CD4-positive, alpha-beta T cell treated with Interleukin-10 for 1 hour (primary cell): ENCODE data around the gene KRT74.
A peak's percentile ranks its signal among the peaks of the same experiment; 100 is the strongest.

Experiments
- DNase-seq: peaks from one replicate; pipeline ENCODE4 v3.0.0-alpha.2; 2020

KRT74 gene

DNA sequence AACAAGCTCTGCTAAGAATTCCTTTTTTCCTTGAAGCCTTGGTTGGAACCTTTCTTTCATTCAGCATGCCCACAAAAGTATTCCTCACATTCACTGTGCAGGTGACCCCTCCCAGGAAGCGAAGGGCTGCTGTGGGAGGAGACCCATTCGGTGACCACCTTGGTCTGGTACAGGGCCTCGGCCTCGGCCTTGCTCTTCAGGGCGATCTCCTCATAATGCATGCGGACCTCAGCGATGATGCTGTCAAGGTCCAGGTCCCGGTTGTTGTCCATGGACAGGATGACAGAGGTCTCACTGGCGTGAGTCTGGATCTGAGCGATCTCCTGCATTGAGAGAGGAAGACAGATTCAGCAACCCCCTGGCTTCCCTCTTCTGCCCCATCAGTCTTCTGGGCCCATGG is 3.1 kb downstream of the KRT74 start:
- DNase-seq = no peak

- DNase-seq = no peak
Measured at GRCh38 chr12:52568111-52568510, 5.5 kb downstream of the KRT74 start.

- DNase-seq = peak; percentile 76
Measured at GRCh38 chr12:52566847-52567291, 6.8 kb downstream of the KRT74 start.

DNA sequence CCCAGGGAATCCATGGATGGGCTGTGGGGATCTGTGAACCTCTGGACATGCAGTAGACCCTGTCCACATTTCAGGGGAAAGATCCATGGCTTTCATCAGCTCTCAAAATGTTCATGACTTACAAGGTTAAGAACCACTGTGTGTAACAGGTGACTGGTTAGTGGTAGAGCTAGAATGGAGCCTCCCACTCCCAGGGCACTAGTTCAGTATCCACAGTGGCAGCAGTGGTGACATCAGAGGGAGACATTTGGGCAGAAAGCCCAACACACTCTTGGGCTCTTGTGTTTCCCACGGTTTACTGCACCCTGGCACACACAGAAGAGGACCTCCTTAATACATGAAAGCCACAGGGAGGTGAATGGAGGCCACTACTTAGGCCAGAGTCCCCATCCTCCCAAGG is 9.1 kb downstream of the KRT74 start:
- no peak for DNase-seq

DNA sequence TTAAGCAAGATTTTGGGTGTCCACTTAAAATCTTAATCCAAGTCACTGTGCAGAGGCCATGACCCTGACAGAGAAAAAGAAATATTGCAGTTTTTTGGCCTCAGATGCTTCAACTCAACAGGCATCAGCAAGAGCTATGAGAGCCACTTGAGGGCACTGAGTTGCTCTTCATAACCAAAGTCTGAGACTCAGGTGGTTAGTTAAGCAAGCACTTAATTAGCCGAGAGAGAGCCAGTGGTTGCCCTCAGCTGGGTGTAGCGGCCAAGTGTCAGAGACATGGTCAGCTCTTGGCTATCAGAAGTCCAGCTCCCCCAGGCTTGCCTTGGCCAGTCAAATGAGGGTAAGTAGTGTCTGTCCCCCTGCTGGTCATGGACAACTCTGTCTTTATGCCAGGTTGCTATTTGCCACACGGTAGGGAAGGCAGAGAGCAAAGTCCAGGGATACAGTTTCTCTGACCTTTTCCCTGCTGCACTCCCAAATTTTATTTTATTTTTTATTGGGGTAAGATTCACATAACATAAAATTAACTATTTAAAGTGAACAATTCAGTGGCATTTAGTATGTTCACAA is 11.7 kb downstream of the KRT74 start:
- no peak for DNase-seq

DNA sequence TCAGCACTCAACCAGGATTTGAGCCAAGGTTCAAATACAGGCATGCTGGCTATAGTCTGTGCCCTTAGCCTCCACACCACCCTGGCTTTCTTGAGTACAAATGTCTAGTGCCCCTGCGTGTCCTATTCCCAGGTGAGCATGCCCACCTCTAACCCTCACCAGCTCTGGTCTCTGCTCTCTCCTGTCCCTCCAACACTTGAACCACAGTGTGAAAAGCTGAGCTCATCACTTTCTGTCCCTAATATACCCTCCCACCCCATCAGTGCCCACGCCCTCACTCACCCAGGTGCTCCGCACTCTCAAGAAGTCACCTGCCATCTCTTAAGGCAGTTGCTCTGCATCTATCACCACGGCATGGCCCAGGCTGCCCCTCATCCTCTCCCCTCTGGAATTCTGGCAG is 13.7 kb downstream of the KRT74 start:
- no peak for DNase-seq

DNA sequence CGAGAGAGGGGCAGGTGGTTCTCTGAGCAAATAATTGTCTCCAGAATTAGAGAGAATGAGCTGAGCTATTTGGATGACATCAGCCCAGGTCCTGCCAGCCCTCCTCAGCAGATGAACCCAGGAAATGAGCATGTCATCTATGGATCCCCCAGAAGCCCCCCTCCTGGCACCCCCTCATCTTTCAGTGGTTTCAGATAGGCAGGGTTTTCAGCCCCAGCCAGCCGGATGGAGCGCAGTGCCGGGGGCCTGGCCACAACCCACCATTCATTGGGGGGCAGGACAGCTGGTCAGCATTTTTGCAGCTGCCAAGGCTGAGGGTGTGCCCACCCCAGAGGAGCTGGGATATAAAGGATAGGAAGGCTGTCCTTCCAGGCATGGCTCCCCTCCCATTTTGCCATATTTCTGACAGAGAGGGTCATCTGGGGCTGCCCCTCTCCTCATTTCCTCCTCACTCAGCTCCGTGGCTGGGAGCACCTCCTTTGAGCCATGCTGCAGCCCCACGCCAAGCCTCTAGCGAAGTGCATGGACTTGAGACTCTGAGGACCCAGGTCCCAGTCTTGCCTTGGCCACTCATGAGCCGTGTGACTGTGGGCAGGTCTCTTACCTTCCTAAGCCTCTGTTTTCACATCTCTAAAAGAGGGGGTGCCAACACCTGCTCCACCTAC is 14.7 kb downstream of the KRT74 start:
- DNase-seq = no peak

DNA sequence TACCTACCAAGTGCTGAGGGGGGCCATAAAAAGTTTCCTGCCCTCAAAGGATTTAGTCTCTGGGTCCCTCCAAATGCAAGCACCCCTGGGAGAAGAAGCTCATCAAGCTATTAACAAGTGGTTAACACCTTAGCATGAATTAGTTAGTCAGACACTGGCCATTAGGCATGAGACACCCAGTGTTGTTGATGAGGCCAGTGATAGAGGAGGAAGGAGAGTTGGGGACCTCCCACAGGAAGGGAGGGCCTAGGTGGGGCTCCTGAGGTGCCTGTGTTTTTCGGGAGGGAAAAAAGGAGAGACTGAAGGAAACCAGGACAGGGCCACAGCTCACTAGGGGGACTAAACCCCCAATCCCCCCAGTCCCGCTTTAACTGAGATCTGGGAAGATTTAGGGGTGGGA is 16.2 kb downstream of the KRT74 start:
- peak; percentile 20 for DNase-seq

DNA sequence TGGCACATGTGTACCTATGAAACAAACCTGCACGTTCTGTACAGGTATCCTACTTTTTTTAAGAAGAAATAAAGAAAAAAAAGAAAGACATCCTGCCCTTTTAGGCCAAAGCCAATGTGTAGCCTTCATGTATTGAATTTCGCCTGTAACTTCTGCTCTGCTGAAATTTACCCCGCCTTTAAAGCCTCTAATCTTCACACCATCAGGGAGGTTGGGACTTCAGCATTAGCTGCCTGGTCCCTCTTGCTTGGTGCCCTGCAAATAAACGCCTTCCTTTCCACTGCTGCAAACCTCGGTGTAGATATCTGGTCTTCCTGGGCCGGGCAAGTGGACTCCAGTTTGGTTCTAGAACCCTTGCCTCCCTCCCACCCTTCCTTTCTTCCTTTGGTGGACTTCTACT is 18.1 kb downstream of the KRT74 start:
- DNase-seq = peak; percentile 46

DNA sequence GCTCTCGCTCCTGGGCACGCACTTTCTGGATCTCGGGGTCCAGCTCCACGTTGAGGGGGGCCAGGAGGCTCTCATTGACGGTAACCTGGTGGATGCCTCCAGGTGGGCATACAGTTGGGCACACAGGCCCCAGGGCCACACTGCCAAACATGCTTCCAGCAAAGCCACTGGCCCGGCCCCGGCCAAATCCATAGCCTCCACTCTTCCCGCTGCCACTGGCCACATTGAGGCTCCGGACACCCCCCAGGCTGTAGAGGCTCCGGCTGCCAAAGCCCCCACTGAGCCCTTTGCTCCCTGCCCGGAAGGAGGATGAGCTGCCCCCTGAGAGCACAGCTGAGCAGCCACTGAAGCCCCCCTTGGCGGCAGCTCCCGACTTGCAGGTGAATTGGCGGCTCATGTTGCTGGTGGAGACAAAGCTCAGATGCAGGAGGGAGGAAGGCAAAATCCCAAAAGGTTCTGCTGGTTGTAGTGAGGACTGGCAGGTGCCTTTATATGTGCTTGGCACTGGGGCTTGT is 20.9 kb downstream of the KRT74 start, which contains the start of gene KRT71:
Gene KRT71 (minus strand): TSS at position 465 of the 515 bp plus-strand sequence. CDS start 68 bp downstream, at position 397.
- no peak for DNase-seq

DNA sequence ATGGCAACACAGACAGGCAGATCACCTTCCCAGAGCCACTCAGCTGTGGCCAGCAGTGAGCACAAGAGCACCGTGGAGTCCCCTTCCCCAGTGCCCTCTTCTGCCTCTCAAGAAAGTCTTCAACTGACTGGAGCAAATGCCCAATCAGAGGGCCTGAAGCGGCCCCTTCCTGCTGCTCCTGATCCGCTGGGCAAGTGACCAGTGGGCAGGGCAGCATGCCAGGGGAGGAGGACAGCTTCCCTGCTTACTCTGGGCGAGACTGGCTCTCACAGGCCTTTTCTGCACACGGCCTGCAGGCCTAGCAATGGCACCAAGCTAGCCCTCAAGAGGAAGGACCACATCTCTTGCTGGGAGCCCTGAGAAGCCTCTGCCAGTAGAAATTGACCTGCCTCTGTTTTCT is 21.6 kb downstream of the KRT74 start:
- DNase-seq = no peak

GRCh38 chr12:52551216-52551865 is 22.3 kb downstream of the KRT74 start:
- DNase-seq = no peak

- DNase-seq = no peak
Measured at GRCh38 chr12:52546126-52546525, 27.5 kb downstream of the KRT74 start.

DNA sequence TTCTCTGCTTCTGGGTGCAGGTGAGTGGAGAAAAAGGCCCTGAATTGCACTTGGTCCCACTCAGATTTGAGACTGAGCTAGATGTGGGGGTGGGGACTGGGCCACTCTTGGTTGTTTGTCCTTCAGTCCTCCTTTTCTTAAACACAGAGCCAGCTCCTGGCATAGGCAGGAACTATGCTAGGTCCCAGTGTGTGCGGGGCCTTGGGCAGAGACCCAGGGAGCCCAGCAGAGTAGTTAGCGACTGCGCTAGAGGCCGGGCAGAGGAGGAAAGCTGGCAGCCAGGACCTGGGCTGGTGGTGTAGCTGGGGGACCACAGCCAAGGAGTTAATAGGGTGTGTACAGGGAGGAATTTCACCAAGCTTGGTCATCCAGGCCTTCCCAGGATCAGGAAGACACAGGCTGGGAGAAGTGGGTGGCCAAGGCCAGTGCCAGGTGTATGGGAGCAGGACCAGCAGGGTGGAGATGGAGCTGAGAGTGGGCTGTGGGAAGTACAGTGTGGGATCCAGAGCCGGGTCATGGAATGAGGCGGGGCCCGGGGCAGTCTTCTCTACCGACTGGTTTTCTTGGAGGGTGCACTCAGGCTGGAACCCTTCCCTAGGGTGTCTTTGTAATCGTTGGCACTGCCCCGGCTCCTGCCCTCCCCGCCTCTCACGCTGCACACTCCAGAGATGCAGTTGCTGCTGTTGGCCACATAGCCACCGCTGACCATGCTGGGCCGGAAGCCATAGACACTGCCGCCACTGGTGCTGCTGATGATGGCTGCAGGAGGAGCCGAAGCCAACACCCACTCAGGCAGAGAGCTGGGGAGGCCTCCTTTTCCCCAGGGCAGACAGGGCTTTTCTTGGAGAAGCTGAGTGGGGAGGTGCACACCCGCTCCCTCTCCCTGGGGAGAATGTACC is 29.4 kb downstream of the KRT74 start:
- DNase-seq = no peak

DNA sequence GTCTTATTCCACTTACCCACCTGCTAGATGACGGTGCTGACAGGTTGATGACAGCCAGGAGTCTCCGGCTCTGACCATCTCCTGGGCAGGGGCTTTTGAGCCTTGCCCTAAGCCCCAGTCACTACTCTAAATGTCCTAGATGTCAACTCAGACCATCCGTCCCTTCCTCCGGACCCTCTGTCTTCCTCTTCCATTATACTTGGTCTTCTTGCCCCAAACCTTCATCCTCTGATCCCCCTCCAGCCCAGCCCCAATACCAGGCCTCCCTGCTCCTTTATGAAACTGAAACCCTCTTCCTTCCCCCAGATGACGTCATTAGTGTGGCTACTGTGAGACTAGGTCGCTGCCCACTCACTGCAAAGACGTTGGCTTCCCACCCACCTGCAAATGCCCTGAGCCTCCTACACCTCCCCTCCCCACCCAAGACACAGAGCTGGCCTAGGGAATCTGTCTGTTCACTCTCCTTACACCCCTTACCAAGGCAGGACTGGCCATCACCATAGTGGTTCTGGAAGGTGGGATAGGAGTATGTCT is 30.8 kb downstream of the KRT74 start:
- no peak for DNase-seq

DNA sequence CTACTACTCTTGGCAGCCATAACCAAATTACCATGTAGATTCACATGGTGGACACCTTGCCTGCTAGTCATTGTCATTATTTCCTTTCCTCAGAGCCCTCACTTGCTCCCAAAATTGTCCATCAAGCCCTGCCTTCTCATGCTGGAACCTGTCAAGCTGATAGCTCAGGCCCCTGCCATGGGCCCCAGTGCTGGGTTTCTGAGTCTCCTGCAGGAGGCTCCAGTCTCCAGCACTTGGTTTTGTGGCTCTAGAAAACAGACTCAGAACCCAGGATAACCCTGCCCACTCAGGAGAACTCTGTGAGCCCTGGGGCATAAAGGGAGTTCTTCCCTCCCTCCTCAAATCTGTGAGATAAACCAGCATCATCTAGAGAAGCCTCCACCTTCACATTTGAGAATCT is 31.5 kb downstream of the KRT74 start:
- no peak for DNase-seq

DNA sequence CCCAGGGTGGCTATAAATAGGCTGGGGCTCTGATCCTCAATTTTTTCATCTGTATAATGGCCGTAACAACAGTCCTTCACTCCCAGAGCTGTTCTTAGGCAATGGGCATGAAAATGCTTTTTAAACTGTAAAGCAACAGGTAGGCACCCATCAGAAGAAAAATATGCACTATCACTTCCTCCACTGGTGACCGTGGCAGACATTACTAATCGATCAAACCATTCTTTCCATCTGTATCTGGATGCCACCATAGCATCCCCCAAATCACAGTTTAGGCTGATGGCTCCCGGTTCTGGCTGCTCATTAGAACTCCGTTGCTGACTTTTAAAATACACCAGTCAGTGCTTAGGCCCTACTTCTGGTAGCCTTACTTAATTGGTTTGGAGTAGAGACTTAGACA is 31.9 kb downstream of the KRT74 start:
- DNase-seq = no peak

GRCh38 chr12:52540531-52540930 is 33.1 kb downstream of the KRT74 start:
- no peak for DNase-seq

DNA sequence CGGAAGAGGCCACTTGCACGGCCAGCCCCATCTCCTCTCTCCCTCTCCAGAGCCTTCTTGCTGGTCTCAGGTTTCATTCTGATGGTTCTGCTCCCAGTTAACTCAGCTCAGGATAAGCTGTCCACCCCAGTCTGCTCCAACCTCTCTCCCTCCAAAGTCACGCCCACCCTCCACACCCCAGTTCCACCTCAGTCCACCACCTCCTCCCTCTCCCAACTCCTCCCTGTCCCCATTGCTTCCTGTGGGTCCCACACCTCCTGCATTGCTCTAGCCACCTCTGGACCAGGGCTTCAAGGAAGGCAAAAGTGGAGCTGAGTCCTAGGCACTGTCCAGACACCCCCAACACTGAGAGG is 33.8 kb downstream of the KRT74 start:
- DNase-seq = no peak

GRCh38 chr12:52539083-52539820 is 34.4 kb downstream of the KRT74 start:
- DNase-seq = no peak

DNA sequence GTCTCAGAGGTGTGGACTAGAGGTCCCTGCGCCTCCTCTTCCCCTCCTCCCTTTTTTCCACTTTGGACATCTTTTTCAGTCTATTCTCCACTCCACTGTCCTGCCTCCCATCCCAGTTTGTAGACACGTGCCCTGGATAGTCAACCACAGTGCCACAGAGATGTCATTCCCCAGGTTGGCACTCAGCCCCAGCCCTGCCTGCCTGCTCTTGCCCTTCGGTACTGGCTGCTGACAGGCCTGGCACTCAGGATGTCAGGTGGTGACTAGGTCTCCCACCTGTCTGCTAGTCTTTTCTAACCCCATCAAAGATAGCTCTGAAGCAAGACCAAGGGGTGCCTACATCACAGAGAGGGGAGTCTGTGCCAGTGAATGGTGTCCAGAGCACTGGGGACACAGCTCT is 36.5 kb downstream of the KRT74 start:
- no peak for DNase-seq

- DNase-seq = no peak
Measured at GRCh38 chr12:52535574-52535973, 38.1 kb downstream of the KRT74 start.
